ENCODE data around the gene GPANK1. TPM values are rescaled to one million over a fixed set of nuclear protein-coding genes. Genes with fewer than 3 reads are reported as not detected.

The GPANK1 gene
- total and polyA plus RNA-seq, 2 of the 13 experiments (the other 11 are each of a cell fraction or from before 2014, with no cell fraction given), result 15.4 to 22.8 TPM

DNA sequence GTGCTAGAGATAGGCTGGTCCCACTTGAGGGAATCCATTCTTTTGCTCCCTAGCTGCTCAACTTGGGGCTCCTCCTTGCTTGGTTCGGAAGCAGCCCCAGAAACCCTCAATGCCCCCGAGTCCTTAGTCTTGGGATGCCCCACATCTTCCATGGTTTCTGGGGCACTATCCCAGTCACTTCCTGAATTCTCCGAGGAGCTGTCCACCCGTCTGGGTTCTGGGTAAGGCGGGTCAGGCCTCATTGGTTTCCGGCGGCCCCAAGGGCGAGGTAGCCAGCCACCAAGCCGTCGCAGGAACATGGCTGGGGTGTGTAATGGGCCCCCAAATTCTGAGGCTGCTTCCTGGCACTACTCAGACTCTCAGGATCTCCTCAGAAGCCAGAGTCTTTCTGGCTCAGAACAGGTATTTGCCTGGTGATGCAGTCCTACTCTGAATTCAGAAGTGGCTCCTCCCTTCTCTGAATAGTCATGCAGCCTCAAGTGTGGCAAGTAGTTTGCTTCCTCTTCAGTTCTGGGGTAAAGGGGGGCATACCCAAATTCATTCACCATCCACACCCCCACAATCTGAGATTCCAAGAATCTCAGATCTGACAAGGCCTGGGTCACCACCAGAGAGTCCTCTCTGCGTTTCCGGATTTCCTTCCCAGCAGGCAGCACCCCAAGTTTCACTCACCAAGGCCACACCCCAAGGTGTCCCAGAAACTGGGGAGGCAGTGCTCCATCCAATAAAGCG, 5.0 kb downstream of the GPANK1 start (continued):
- TF ChIP-seq, protein P1, sequence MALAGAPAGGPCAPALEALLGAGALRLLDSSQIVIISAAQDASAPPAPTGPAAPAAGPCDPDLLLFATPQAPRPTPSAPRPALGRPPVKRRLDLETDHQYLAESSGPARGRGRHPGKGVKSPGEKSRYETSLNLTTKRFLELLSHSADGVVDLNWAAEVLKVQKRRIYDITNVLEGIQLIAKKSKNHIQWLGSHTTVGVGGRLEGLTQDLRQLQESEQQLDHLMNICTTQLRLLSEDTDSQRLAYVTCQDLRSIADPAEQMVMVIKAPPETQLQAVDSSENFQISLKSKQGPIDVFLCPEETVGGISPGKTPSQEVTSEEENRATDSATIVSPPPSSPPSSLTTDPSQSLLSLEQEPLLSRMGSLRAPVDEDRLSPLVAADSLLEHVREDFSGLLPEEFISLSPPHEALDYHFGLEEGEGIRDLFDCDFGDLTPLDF (CRISPR knock-in tag; IDR thresholded peaks at IDR 0.05), result no peak
- no peak for TF ChIP-seq TAF1 (CRISPR knock-in tag; IDR thresholded peaks at IDR 0.05)
- no peak for TF ChIP-seq SNAPC4 (CRISPR knock-in tag; IDR thresholded peaks at IDR 0.05)
- TF ChIP-seq ZNF775 (CRISPR knock-in tag; IDR thresholded peaks at IDR 0.05; ENCODE audit: borderline replicate concordance), result no peak
- no peak for TF ChIP-seq AKNA (CRISPR knock-in tag; IDR thresholded peaks at IDR 0.05; ENCODE audit: borderline replicate concordance)
- no peak for TF ChIP-seq ZBTB39 (CRISPR knock-in tag; IDR thresholded peaks at IDR 0.05)
- 0 out of 2 replicates have a peak, but pooled peaks have one; percentile 3 for TF ChIP-seq ZNF431 (CRISPR knock-in tag; IDR thresholded peaks at IDR 0.05; ENCODE audit: borderline replicate concordance, low read depth)
- TF ChIP-seq ZNF280B (CRISPR knock-in tag; IDR thresholded peaks at IDR 0.05; ENCODE audit: borderline replicate concordance), result no peak
- TF ChIP-seq, protein P2, sequence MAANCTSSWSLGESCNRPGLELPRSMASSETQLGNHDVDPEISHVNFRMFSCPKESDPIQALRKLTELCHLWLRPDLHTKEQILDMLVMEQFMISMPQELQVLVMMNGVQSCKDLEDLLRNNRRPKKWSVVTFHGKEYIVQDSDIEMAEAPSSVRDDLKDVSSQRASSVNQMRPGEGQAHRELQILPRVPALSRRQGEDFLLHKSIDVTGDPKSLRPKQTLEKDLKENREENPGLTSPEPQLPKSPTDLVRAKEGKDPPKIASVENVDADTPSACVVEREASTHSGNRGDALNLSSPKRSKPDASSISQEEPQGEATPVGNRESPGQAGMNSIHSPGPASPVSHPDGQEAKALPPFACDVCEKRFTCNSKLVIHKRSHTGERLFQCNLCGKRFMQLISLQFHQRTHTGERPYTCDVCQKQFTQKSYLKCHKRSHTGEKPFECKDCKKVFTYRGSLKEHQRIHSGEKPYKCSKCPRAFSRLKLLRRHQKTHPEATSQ (CRISPR knock-in tag; IDR thresholded peaks at IDR 0.05; ENCODE audit: borderline replicate concordance), result no peak
- TF ChIP-seq ZNF530 (CRISPR knock-in tag; IDR thresholded peaks at IDR 0.05; ENCODE audit: low read depth), result peak; percentile 20; the same call in 1 of the 2 replicates

Measured in HepG2 (cell line).